Activated effector memory CD4-positive, alpha-beta T cell treated with Interleukin-2 at 50 U/mL for 16 hours (primary cell): Measurements from ENCODE around the gene FGD4.

ENCODE experiments used
- DNase-seq: peaks from one replicate; pipeline ENCODE4 v3.0.0-alpha.2; 2020

FGD4 gene

GRCh38 chr12:32457251-32458025 lies 58.1 kb downstream of the FGD4 start:
- DNase-seq = no peak

DNA sequence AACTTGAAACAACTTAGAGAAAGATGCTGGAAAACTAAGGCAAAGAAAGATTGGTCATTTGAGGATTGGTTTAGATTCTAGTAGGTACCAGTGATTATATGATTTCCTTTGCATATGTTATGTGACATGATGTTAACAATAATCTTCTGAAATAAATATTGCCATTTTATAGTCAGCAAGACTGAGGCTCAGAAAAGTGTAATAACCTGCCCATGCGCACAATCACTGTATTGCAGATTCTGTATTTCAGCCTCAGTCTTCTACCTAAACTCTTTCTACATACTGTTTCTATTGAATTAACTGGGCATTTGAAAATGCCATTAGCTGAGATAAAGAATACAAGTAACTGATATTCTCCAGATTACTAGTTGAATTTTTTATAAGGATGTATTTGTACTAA lies 61.3 kb downstream of the FGD4 start:
- no peak for DNase-seq

DNA sequence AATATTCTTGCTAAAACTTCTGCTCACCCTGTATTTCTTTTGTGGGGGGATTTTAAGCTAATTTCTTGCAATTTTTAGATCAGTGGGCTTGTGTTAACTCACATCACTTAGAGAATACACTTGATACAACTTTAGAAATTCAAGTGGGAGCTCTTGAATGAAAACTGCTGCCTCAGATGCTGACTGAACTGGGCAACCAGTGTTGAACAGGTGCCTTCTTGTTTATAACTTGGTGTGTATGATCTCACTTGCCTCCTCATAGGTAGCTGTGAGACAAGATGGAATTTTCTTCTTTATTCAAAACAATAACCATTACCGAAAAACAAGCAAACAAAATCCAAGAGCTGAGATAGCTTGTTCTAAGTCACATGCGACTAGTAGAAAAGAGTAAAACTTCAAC lies 63.5 kb downstream of the FGD4 start:
- no peak for DNase-seq

GRCh38 chr12:32466187-32466586 lies 66.8 kb downstream of the FGD4 start:
- no peak for DNase-seq

DNA sequence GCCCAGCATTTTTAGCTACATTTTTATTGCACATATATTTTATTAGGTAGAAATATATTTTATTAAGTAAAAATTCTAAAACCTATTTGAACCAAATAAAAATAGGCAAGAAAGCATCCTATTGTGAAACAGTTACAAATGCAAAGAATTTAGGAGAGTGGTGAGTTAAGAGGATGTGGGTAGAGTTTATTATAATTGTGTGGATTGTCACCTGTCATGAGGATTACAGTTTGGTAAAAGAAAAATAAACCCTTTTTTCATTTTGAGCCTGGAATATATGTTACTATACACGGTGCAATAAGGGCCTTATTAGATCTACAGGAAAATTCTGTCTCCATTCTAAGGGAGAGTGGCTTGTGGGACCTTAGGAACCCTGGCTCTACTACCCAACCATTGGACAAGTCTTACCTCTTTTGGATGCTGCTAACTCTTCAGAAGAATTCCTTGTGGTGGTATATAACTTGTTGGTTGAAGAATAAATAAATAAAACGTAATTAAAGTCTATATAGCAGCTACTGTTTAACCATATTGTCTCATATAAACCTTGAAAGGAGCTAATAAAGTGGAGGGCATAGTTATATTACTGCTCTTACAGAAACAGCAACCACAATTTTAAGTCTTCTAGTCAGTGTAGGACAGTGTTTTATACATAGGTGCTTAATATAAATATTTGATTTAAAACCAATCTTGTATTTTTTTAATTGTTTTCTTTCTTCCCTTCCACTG lies 67.8 kb downstream of the FGD4 start:
- DNase-seq = no peak

DNA sequence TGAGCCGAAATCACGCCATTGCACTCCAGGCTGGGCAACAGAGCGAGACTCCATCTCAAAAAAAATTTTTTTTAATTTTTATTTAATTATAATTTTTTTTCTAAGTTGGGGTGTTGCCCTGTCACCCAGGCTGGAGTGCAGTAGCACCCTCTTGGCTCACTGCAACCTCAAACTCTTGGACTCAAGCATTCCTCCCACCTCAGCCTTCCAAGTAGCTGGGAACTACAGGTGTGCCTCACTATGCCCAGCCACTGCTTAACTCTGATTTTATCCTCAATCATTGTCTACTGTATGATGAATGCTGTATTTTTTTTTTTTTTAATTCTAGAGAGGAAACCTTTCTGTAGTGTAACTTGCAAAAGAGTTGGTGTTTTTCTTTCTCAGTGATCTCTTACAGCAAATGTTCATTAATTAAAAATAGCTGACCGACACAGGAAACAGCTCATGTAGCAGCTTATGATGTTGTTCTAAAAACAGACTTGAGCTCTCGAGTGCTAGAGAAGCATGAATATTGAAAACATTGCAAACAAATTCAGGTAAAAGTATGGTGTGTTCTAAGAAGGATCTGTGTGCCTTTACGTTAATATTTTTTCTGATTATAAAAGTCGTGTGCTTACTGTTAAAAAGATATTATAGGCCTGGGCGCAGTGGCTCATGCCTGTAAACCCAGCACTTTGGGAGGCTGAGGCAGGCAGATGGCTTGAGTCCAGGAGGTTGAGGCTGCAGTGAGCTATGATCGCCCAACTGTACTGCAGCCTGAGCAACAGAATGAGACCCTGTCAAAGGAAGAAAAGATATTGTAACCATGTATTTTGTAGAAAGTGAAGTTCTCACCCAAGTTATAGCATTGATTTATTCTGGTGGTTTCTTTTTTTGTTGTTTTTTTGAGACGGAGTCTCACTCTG lies 68.9 kb downstream of the FGD4 start:
- no peak for DNase-seq

GRCh38 chr12:32470936-32471470 lies 71.6 kb downstream of the FGD4 start:
- no peak for DNase-seq

GRCh38 chr12:32471591-32472001 lies 72.2 kb downstream of the FGD4 start:
- DNase-seq = no peak

DNA sequence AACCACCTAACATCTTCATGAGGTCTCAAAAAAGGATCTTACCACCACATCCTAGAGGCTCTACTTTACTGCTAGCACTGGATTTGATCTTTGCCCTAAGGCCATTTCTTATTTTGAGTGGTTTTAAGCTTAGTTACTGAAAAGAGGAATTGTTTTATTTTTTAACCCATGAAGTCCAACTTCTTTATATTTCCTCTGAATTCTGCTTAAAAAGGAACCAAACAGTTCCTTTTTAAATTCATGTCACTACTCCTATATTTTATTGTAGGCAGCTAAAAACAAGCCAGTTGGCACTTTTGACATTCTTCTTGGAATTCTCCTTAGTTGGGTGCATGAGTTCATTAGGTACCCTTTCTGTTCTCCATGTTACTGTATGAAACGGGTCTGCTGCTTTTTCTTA lies 76.4 kb downstream of the FGD4 start:
- DNase-seq = no peak

DNA sequence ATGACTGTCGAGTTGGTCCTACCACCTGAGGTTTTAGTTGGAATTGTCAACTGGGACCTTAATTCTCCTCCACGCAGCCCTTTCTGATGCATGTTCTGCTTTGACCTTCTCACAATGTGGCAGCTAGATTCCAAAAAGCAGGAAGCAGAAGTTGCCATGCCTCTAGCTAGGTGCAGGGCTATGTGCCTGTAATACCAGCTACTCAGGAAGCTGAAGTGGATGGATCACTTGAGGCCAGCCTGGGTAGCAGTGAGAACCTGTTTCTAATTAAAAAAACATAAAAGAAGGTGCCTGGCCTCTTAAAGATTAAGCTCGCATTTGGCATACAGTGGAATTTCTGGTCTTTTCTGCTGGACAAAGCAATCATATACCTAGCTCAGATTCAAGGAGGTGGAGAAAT lies 77.1 kb downstream of the FGD4 start:
- no peak for DNase-seq

DNA sequence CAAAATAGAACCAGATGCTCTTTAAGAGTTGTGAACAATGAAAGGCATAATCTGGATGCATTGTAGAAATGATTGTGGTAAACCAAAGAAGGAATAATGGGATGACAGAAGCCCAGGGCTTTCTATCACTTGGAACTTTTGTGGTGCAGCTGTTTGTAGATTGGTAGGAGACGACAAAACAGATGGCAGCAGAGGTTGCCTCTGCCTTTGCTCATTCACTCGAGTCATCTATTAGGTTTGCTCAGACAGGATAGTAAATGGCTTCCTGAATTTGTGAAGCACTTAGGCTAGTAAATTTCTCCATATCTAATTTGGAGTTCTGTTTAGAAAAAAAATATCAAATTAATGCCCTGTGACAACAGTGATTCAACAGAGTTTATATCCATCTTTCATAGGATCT lies 78.4 kb downstream of the FGD4 start:
- no peak for DNase-seq

DNA sequence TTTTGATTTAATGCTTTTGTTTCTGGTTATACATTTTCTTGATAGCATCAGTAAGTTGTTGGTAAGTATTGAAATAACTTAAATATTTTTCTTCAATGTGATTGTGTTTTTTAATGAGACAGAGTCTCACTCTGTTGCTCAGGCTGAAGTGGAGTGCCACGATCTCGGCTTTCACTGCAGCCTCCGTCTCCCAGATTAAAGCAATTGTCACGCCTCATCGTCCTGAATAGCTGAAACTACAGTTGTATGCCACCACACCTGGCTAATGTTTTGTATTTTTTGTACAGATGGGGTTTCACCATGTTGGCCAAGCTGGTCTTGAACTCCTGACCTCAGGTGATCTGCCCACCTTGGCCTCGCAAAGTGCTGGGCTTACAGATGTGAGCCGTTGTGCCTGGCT lies 78.8 kb downstream of the FGD4 start:
- DNase-seq = no peak

GRCh38 chr12:32478858-32479725 lies 79.7 kb downstream of the FGD4 start:
- no peak for DNase-seq

GRCh38 chr12:32482226-32482625 lies 82.9 kb downstream of the FGD4 start:
- no peak for DNase-seq

GRCh38 chr12:32483499-32483898 lies 84.1 kb downstream of the FGD4 start:
- no peak for DNase-seq

- DNase-seq = no peak
These were observed 84.6 kb downstream of the FGD4 start for GRCh38 chr12:32483993-32484392.

DNA sequence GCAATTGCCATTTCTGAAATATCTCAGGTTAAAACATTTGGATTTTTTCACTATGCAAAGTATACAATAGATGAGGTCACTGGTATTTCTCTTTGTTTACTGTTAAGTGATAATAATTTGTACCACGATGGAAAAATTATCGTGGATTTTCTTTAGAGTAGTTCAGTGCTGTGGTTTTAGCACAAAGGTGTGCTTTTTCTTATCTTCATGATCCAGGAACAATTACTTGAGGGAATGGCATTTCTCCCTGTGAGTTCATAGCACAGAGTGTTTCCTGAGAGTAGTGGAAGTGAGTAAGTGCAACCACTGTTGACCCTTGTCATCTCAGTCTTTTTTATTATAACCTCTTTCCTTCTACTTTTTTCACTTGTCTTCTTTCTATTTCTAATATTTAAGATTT lies 86.8 kb downstream of the FGD4 start:
- no peak for DNase-seq

DNA sequence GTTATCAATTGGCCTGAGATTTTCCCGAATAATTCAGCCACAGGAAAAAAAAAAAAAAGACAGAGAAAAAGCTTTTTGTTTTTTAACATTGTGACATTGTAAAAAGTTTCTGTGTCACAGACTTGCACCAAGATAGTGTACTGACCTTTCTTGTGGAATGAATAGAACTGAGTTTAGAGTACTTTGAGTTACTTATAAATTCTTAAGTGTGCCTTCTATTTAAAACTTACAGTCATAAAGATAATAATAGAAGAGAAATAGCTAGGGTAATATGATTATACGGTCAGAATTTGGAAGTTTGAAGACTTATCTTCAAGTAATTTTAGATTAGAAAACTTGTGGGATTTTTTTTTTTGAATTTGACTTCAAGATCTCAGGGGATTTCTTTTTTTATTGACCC lies 88.8 kb downstream of the FGD4 start:
- DNase-seq = no peak

GRCh38 chr12:32489070-32489469 lies 89.7 kb downstream of the FGD4 start:
- DNase-seq = no peak

- no peak for DNase-seq
These were observed 91.4 kb downstream of the FGD4 start for GRCh38 chr12:32490801-32491200.

DNA sequence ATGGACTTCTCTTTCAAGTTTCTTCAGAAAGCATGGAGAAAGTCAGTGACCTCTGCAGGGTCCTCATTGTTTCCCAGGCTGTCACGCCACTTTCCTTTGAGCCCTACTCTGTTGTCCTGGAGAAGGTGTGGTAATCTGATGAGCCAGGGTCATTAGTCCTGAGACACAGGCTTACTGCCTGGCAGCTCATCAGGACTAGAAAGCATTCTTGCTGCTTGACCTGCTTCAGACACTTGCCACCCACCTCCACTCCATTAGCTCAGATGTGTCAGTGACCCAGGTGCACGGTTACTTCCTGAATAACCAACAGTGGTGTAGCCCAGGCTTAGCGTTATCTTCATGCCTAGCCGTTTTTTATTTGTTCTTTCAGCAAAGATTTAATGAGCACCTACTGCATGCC lies 93.9 kb downstream of the FGD4 start:
- no peak for DNase-seq

- no peak for DNase-seq
These were observed 95.3 kb downstream of the FGD4 start for GRCh38 chr12:32494656-32495055.
